ENCODE data around the gene CPLX1.
"Not testable (repeated sequence)": the region's sequence is repeated elsewhere in the genome, so short reads cannot be mapped to it uniquely, and the experiment has no call there.

Gene CPLX1

DNA sequence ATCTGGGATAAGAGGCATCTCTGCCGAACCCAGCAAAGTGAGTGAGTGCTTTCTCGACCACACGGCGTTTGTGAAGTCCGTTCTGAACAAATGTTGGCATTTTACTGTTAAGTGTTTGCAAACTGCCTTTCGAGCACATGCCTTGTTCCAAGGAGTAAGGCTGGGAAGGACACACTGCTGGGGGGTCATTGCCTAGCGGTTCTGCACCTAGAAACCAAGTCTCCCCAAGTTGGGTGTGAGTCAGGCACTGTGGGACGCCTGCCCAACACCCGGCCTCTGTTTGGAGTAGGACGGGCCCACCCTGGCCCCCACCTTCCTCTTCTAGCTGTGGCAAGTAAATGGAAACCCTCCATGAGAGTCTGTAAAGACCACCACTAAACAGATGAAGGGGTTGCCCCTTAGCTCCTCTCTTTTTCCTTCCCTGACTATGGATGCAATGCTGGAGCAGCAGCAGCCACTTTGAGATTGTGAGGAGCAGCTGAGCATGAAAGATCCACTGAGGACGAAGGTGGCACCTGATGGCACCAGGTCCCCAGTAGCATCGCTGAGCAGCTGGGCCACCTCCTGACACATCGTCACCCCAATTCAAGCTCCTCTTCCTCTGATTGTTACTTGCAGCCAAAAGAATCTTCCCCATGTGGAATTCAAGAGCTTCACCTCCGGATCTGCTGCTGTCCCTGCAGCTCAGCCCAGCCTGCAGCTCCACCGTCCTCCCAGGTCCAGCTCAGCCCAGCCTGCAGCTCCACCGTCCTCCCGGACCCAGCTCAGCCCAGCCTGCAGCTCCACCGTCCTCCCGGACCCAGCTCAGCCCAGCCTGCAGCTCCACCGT lies 6.3 kb downstream of the CPLX1 start:
- DNase-seq = no peak

DNA sequence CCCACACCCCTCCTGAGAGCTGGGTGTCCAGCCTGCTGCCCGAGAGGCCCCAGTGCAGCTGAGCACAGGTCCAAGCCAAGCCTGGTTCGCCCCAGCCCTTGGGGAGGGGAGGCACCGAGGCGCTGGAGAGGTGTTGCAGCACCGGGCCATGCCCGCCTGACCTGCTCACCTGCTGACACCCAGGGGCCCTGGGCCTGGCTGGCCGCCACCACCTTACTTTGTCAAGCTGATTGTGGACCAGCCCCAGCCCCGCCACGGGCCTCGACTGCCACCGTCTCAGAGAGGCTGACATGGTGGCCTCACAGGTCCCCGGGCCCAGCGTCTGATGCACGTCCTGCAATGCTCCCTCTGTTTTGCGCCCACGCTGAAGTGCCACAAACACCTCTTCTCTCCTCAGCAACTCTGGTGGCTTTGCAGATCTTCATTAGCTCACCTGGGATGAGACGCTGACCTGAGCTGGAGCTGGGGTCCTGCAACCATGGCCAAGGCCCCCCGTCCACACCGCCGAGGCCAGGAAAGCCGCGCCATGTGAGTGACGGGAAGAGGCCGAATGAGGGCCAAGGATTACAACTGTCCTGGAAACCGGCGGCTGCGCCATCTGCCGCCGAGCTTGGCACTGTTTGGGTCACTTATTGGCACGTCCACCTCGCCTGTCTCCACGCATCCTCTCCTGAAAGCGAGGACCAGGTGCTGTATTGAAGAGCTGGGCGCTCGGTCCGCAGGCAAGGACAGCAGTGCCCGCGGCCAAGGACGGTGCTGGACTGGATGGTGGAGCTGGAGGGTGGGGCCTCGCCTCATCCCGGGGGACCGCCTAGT lies 7.6 kb downstream of the CPLX1 start:
- no peak for DNase-seq

DNA sequence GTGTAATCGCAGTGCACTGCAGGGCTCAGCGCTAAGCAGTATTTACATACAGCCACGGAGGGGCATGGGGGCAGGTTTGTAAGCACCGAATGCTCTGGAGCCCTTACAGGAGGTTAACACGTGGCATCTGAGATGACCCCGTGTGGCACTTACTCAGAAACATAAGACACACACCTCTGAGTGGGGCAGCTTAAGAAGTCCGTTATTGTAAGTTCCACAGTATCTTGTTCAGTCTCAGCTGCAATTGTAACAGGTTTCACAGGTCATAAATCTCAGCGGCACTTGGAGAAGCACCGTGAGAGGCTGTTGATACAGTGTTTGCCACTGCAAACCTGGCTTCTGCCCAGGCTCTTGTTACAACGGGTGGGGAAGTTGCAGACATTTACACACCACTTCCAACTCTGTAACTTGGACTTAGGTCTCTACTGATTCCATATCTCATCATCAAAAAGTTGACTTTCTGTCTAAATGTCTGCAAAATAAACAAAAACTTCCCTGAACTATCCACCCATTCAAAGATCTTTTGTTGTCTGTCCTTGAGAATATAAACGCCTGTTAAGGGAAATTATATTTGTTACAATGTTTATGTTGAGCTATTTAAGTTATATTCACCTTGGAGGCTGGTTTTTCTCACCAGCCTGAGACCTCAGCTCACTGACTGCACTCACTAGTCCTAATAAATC lies 10.3 kb downstream of the CPLX1 start:
- peak; percentile 62 to 83 for DNase-seq

DNA sequence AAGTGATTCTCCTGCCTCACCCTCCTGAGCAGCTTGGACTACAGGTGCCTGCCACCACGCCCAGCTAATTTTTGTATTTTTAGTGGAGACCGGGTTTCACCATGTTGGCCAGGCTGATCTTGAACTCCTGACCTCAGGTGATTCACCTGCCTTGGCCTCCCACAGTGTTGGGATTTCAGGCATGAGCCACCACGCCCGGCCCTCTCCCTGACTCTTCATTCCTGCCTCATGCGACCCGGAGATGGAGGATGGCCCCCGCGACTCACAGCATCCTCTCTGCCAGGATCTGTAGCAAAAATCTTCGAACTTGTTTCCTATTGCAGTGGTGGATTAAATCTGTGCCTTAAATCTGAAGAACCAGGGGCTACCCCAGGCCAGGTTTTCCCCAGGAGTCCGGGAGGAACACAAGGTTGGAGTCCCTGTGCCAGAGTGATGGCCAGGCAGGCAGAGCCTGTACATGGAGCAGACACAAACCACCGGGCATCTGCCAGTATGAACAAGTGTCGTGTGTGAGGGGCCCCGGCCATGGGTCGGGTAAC lies 11.5 kb downstream of the CPLX1 start:
- no peak for DNase-seq

DNA sequence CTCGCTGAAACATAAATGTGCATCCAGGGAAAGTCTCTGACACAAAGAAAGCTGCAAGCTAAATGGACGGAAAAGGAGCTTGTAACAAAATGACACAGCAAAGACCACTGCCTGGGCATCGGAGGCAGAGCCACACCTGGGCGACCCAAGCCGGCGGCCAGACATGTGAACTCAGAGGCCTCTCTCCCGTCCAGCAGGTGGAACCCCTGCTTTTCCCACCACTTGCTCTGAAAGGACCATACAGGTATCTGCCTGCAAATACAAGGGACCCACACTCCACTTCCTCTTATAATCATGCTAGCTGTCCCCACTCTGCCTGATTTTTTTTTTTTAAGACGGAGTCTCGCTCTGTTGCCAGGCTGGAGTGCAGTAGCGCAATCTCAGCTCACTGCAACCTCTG lies 12.0 kb downstream of the CPLX1 start:
- no peak for DNase-seq

DNA sequence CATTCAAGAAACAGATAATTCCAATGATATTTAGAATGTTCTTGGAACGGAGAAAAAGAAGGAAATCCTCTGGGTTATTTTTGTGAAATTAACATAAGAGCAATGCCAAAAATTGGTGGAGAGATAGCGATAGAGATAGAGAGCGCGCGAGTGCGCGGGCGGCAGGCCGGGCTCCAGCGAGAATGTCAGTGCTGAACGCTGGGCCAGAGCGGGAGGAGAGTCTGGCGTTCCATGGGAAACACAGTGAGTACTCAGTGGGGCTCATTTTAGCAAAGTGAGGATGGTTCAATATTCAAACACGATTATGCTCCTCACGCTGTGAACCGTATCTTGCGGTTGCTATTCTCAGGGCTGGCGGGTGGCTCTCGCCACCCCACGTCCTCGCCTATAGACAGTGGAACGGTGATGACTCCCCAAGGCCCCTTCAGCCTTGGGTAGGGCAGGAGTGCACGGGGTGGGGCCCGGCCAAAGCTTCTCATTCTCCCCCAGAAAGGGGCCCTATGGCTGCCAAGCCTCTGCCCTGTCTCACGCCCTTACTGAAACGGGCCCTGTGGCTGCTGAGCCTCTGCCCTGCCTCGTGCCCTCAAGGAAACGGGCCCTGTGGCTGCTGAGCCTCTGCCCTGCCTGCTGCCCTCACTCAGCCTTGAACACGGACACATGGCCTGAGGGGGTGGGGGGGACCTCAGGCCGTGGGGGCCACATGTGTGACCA lies 16.9 kb downstream of the CPLX1 start:
- no peak for DNase-seq

DNA sequence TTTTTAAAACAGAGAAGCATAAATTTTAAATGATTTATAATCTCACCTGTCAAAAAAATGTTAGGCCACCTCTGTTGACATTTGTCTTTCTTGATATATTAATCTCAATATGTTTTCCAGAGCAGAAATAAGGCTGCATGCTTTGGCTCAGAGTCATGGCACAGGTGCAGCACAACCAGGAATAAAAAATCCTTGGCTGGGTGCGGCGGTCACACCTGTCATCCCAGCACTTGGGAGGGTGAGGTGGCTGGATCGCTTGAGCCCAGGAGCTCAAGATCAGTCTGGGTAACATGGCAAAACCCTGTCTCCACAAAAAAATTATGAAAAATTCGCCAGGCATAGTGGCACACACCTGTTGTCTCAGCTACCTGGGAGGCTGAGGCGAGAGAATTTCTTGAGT lies 18.1 kb downstream of the CPLX1 start:
- DNase-seq = no peak

GRCh38 chr4:806979-807378 lies 18.9 kb downstream of the CPLX1 start:
- DNase-seq = not testable (repeated sequence)

DNA sequence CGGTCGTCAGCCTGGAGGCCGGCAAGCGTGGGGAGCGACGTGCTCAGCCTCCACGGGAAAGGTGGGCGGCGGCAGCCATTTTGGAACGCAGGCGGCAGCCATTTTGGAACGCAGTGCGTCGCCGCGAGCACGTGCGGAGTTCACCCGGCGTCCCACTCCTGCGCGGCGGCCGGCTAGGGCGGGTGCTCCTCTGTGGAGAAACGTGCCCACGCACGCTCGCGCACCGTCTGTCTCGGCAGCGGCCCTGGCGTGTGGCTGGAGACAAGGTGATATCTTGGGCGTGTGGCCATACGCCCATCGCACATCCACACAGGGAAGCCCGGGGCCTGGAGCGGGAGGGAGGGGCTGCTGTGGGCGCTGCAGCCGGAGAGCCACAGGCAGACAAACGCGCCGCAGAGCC lies 21.1 kb downstream of the CPLX1 start:
- no peak for DNase-seq

DNA sequence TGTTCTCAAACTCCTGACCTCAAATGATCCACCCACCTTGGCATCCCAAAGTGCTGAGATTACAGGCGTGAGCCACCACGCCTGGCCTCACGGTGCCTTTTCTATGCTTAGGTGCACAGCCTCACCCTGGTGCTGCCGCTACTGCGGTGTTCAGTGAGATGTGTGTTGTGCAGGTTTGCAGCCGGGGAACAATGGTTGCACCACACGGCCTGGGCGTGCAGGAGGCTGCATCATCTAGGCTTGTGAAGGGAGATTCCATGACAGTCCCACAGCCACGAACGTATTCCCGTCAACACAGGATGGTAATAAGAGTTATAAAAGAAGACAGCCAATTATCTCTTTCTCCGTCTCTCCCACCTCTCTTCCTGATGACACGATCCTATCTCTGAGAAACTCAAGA lies 22.0 kb downstream of the CPLX1 start:
- no peak for DNase-seq

- DNase-seq = no peak
Measured at GRCh38 chr4:801436-802124, 24.3 kb downstream of the CPLX1 start.

- no peak for DNase-seq
Measured at GRCh38 chr4:797066-797465, 28.9 kb downstream of the CPLX1 start.

DNA sequence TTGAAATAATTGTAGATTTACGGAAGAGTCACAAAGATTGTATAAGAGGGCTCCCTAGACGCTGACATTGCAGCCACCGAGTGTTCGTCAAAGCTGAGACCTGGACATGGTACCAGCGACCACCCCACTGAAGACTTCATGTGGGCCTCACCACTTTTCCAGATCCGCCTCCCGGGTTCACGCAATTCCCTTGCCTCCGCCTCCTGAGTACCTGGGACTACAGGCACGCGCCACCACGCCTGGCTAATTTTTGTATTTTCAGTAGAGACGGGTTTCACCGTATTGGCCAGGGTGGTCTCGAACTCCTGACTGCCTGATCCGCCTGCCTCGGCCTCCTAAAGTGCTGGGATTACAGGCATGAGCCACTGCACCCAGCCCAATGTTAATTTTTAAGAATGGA lies 29.7 kb downstream of the CPLX1 start:
- no peak for DNase-seq

- no peak for DNase-seq
Measured at GRCh38 chr4:795726-796119, 30.2 kb downstream of the CPLX1 start.

DNA sequence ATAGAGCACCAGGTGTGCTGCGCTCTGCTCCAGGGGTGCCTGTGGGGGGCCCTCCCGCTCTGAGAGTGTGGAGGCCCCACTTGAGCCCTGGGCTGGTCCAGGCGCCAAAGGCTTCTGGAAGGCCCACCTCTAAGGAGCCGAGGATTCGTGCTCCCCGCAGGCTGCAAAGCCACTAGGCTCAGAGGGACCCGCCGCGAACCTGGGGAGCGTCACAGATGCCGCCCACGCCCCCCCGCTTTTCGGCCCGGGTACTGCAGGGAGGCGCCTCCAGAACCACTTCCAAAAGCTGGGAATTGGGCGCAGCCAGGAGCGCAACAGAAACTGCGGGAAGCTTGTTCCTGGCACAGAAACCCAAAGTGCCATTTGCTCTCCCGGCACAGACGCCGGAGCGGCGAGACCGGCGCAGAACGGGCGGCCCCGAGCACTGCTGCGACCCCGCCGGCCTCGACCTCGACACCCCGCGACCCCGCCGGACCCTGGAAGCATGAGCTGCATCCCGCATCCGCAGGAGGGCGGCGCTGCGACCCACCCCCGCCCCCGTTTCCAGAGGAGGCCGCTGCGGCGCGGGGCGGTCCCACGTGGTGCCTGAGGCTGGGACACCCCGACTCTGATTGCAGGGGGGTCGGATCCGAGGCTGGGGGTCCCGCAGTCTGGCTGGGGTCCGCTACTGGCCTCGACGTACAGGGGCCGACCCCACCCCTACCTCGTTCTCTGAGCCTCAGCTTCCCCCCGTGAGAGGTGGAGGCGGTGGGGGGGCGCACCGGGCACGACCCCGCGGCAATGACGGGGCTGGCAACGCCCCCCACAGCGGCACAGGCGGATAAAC lies 30.8 kb downstream of the CPLX1 start:
- no peak for DNase-seq

DNA sequence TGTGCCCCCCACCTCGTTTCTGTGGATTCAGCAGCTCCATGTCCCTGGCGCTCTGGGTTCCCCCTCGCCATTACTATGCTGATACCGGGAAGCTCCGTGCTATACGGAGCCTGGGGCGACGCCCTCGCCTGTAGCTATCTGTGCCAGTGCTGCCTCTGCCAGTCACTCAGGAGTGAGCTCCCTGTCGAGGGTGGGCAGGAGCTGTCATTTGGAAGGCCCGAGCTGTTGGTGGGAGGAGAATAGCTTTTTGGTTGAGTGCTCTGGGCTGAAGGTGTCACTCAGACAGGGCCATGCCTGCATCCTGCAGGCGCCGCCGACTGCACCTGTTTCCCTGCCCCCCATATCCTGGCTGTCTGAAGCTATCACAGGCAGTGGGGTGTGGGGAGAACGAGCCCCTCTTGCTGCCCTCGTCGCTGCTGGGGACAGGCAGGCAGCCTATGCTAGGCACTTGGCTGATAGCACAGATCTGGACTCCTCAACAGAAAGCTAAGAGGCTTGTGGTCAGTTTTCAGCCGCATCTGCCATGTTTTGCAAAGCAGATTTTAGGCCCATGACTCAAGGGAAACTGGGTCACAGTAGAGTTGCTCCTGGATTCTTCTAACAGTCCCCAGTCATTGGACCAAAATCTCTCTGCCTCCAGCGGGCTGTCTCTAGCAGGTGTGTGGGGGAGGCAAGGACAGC lies 31.8 kb downstream of the CPLX1 start:
- DNase-seq = no peak

GRCh38 chr4:793093-793861 lies 32.7 kb downstream of the CPLX1 start:
- DNase-seq = no peak

GRCh38 chr4:792626-793092 lies 33.3 kb downstream of the CPLX1 start:
- DNase-seq = no peak

GRCh38 chr4:791898-792625 lies 33.9 kb downstream of the CPLX1 start:
- DNase-seq = no peak

Data from NCI-H187 (cell line).